ENCODE measurements around the gene SLC12A8. TPM values are rescaled to one million over a fixed set of nuclear protein-coding genes. Genes with fewer than 3 reads are reported as not detected.

SLC12A8 gene
- total RNA-seq (2014; rRNA removed; shearing (Covaris generic)), result 57.8 and 61.3 TPM in 2 replicates

- peak; percentile 54 for DNase-seq (ENCODE audit: low spot score)
Observed at GRCh38 chr3:125212509-125213363, at the start of gene SLC12A8. SLC12A8 (minus strand) TSS chr3:125212748; CDS start chr3:125211349, 1,399 bp downstream.

- DNase-seq (ENCODE audit: low spot score), result no peak
Observed at GRCh38 chr3:125262161-125262560, 49.6 kb upstream of the SLC12A8 start.

GRCh38 chr3:125261031-125261430, 48.5 kb upstream of the SLC12A8 start:
- DNase-seq (ENCODE audit: low spot score), result no peak

GRCh38 chr3:125260158-125260557, 47.6 kb upstream of the SLC12A8 start:
- DNase-seq (ENCODE audit: low spot score), result no peak

- DNase-seq (ENCODE audit: low spot score), result no peak
Observed at GRCh38 chr3:125257536-125257935, 45.0 kb upstream of the SLC12A8 start.

- no peak for DNase-seq (ENCODE audit: low spot score)
Observed at GRCh38 chr3:125256675-125257074, 44.1 kb upstream of the SLC12A8 start.

GRCh38 chr3:125250973-125251372, 38.4 kb upstream of the SLC12A8 start:
- no peak for DNase-seq (ENCODE audit: low spot score)

GRCh38 chr3:125246237-125246636, 33.7 kb upstream of the SLC12A8 start:
- no peak for DNase-seq (ENCODE audit: low spot score)

GRCh38 chr3:125245521-125245920, 33.0 kb upstream of the SLC12A8 start:
- DNase-seq (ENCODE audit: low spot score), result no peak

- no peak for DNase-seq (ENCODE audit: low spot score)
Observed at GRCh38 chr3:125240496-125240895, 27.9 kb upstream of the SLC12A8 start.

- DNase-seq (ENCODE audit: low spot score), result no peak
Observed at GRCh38 chr3:125239266-125239665, 26.7 kb upstream of the SLC12A8 start.

- DNase-seq (ENCODE audit: low spot score), result no peak
Observed at GRCh38 chr3:125238759-125239158, 26.2 kb upstream of the SLC12A8 start.

GRCh38 chr3:125236331-125236903, 23.9 kb upstream of the SLC12A8 start:
- no peak for DNase-seq (ENCODE audit: low spot score)

- DNase-seq (ENCODE audit: low spot score), result no peak
Observed at GRCh38 chr3:125234831-125235230, 22.3 kb upstream of the SLC12A8 start.

GRCh38 chr3:125232401-125232800, 19.9 kb upstream of the SLC12A8 start:
- DNase-seq (ENCODE audit: low spot score), result no peak

- no peak for DNase-seq (ENCODE audit: low spot score)
Observed at GRCh38 chr3:125231895-125232294, 19.3 kb upstream of the SLC12A8 start.

GRCh38 chr3:125229707-125230106, 17.2 kb upstream of the SLC12A8 start:
- no peak for DNase-seq (ENCODE audit: low spot score)

GRCh38 chr3:125229168-125229567, 16.6 kb upstream of the SLC12A8 start:
- DNase-seq (ENCODE audit: low spot score), result no peak

GRCh38 chr3:125221831-125222230, 9.3 kb upstream of the SLC12A8 start:
- DNase-seq (ENCODE audit: low spot score), result no peak

GRCh38 chr3:125220727-125221429, 8.3 kb upstream of the SLC12A8 start:
- no peak for DNase-seq (ENCODE audit: low spot score)

- DNase-seq (ENCODE audit: low spot score), result no peak
Observed at GRCh38 chr3:125220183-125220582, 7.6 kb upstream of the SLC12A8 start.

GRCh38 chr3:125219261-125219701, 6.7 kb upstream of the SLC12A8 start:
- DNase-seq (ENCODE audit: low spot score), result peak; percentile 79

Measured in HT-29 (cell line).